ENCODE data around the gene SLCO3A1.
A peak's percentile ranks its signal among the peaks of the same experiment; 100 is the strongest.

SLCO3A1 gene

DNA sequence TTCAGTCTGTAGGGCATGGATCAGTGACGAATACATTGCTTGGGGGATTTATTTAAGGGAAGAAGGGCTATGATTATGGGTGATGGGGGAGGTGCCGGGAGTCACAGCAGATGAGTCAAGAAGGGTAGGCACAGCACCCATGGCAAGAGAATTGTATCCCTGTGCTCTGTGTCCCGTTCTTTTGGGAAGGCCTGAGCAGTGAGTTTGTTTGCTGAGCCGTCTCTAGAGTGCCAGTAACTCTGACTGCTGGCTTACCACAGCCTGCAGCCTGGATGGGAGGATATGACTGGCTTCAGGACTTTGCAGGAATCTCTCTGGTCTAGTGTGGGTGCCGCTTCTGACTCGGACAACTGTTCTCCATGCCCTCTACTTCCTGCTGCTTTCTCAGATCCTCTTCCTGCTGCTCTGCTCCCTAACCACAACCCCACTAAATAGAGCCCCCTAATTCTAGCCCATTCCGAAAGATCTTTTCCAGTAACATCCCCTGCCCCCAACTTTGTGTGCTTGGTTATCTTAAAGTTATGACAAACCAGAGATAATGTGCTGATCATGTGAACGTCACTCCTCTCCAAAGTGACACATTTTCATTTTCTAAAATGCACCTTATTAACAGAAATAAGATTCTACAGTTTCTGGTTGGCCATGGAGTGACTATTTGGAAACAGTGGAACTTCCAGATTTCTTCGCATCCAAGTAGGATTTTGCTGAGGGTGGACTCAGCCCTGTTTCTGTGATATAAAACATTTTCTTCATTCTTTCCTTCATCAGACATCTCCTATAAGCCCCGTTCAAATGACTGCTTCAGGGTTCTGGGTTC is 239.0 kb downstream of the SLCO3A1 start:
- Mint-ChIP-seq H3K36me3 (ENCODE audit: low read depth) (no peaks in the 10 kb centered on the region), H3K4me1 (ENCODE audit: low read depth) (peaks cover 36% of the 10 kb centered on the region), H3K27ac (no peak overlapping the region), H3K27me3 (no peaks in the 10 kb centered on the region), H3K4me3 (no peak overlapping the region), H3K9me3 (no peaks in the 10 kb centered on the region)
- DNase-seq: no peak

GRCh38 chr15:92095693-92096092 is 242.2 kb downstream of the SLCO3A1 start:
- no peaks in the 10 kb centered on the region for H3K9me3 Mint-ChIP-seq
- H3K36me3 Mint-ChIP-seq (ENCODE audit: low read depth): no peaks in the 10 kb centered on the region
- H3K27me3 Mint-ChIP-seq: no peaks in the 10 kb centered on the region
- peak overlapping the region; percentile 45 for H3K27ac Mint-ChIP-seq
- peaks cover 42% of the 10 kb centered on the region for H3K4me1 Mint-ChIP-seq (ENCODE audit: low read depth)
- no peak for DNase-seq
- no peak overlapping the region for H3K4me3 Mint-ChIP-seq

GRCh38 chr15:92097474-92098178 is 244.1 kb downstream of the SLCO3A1 start:
- Mint-ChIP-seq H3K36me3 (ENCODE audit: low read depth) (no peaks in the 10 kb centered on the region), H3K4me1 (ENCODE audit: low read depth) (peaks cover 50% of the 10 kb centered on the region), H3K9me3 (no peaks in the 10 kb centered on the region), H3K27ac (no peak overlapping the region), H3K27me3 (no peaks in the 10 kb centered on the region), H3K4me3 (no peak overlapping the region)
- DNase-seq: peak; percentile 57

DNA sequence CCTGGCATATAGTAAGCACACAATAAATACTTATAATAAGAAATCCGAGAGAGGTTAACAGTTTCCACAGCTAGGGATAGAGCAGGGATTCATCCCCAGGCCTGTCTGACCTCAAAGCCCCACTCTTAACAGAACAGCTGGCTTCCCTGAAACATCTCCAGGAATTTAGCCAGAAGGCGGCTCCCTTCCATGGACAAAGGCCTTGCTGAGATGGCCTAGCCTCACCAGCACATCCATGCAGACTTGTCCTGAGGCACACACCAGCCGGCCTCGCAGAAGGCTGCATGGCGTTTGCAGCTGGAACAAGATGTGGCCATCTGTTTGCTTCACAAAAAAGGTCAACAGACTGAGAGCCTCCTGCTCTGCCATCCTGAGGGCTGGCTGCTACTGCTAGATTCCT is 245.4 kb downstream of the SLCO3A1 start:
- Mint-ChIP-seq H3K9me3 (no peaks in the 10 kb centered on the region), H3K4me1 (ENCODE audit: low read depth) (peaks cover 47% of the 10 kb centered on the region), H3K27me3 (no peaks in the 10 kb centered on the region), H3K36me3 (ENCODE audit: low read depth) (no peaks in the 10 kb centered on the region), H3K4me3 (no peak overlapping the region), H3K27ac (no peak overlapping the region)
- DNase-seq: no peak

DNA sequence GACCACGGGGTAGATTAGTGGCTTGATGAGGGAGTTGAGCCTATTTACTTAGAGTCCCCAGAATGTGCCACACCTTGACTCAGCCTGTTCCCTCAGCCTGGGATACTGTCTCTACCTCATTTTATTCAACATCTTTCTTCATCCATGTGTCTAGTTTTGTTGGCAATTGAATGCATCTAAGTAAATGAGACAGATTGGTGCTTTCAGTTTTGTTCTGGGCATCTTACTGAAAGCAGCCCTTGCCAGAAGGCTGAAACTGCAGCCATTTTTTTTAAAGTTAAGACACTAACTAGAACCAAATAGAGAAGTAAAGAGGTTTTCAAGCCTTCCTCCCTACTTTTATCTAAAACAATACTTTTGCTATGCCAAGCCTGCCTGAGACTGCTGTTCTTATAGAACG is 246.8 kb downstream of the SLCO3A1 start:
- DNase-seq: no peak
- Mint-ChIP-seq H3K4me1 (ENCODE audit: low read depth) (peaks cover 40% of the 10 kb centered on the region), H3K36me3 (ENCODE audit: low read depth) (peaks cover 2% of the 10 kb centered on the region), H3K4me3 (no peak overlapping the region), H3K27me3 (no peaks in the 10 kb centered on the region), H3K27ac (no peak overlapping the region), H3K9me3 (no peaks in the 10 kb centered on the region)

DNA sequence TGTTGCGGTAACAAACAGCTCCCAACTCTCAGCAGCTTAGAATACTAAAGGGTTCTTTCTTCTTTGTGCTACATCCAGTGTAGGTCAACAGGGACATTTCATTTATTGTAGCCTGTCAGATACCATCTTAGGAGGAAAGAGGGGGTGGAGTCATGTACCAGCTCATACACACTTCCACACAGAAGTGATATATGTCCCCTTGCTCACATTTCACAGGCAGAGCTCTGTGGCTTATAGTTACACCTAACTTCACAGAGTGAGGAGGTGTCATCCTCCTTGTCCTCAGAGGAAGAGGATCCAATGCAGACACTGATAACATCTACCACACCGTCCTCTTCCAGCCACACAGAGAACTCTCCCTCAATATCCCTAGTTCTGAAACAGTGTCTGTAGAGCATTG is 247.2 kb downstream of the SLCO3A1 start:
- H3K9me3 Mint-ChIP-seq: no peaks in the 10 kb centered on the region
- no peaks in the 10 kb centered on the region for H3K27me3 Mint-ChIP-seq
- no peak for DNase-seq
- no peak overlapping the region for H3K4me3 Mint-ChIP-seq
- H3K4me1 Mint-ChIP-seq (ENCODE audit: low read depth): peaks cover 35% of the 10 kb centered on the region
- no peak overlapping the region for H3K27ac Mint-ChIP-seq
- peaks cover 7% of the 10 kb centered on the region for H3K36me3 Mint-ChIP-seq (ENCODE audit: low read depth)

- Mint-ChIP-seq H3K27ac (peak overlapping the region; percentile 40), H3K9me3 (no peaks in the 10 kb centered on the region), H3K27me3 (no peaks in the 10 kb centered on the region), H3K4me3 (no peak overlapping the region), H3K4me1 (ENCODE audit: low read depth) (peaks cover 25% of the 10 kb centered on the region), H3K36me3 (ENCODE audit: low read depth) (peaks cover 9% of the 10 kb centered on the region)
- no peak for DNase-seq
Observed at GRCh38 chr15:92101708-92102394, 248.3 kb downstream of the SLCO3A1 start.

- Mint-ChIP-seq H3K27ac (no peak overlapping the region), H3K4me3 (no peak overlapping the region), H3K4me1 (ENCODE audit: low read depth) (peaks cover 20% of the 10 kb centered on the region), H3K9me3 (no peaks in the 10 kb centered on the region), H3K27me3 (no peaks in the 10 kb centered on the region), H3K36me3 (ENCODE audit: low read depth) (peaks cover 9% of the 10 kb centered on the region)
- no peak for DNase-seq
Observed at GRCh38 chr15:92102395-92102755, 248.9 kb downstream of the SLCO3A1 start.

DNA sequence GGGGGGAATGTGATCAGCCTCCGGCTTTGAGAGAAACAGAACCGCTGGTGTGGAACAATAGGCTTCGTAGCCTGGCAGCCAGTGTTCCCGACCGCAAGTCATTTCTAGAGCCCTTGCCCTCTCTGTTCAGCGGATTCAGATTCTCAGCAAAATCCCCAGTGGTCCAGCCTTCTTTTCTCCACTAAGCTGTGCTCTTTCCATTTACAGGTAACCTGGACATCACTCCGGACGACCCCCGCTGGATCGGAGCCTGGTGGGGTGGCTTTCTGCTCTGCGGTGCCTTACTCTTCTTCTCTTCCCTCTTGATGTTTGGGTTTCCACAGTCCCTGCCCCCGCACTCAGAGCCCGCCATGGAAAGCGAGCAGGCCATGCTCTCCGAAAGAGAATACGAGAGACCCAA is 250.6 kb downstream of the SLCO3A1 start:
- Mint-ChIP-seq H3K4me1 (ENCODE audit: low read depth) (peaks cover 28% of the 10 kb centered on the region), H3K36me3 (ENCODE audit: low read depth) (peaks cover 9% of the 10 kb centered on the region), H3K27me3 (no peaks in the 10 kb centered on the region), H3K27ac (no peak overlapping the region), H3K9me3 (no peaks in the 10 kb centered on the region), H3K4me3 (no peak overlapping the region)
- no peak for DNase-seq

GRCh38 chr15:92105611-92106010 is 252.1 kb downstream of the SLCO3A1 start:
- Mint-ChIP-seq H3K27me3 (no peaks in the 10 kb centered on the region), H3K4me3 (no peak overlapping the region), H3K27ac (no peak overlapping the region), H3K9me3 (no peaks in the 10 kb centered on the region), H3K36me3 (ENCODE audit: low read depth) (peaks cover 9% of the 10 kb centered on the region), H3K4me1 (ENCODE audit: low read depth) (peaks cover 32% of the 10 kb centered on the region)
- DNase-seq: no peak

- Mint-ChIP-seq H3K9me3 (no peaks in the 10 kb centered on the region), H3K4me3 (no peak overlapping the region), H3K27me3 (no peaks in the 10 kb centered on the region), H3K27ac (no peak overlapping the region), H3K36me3 (ENCODE audit: low read depth) (peaks cover 9% of the 10 kb centered on the region), H3K4me1 (ENCODE audit: low read depth) (peaks cover 19% of the 10 kb centered on the region)
- DNase-seq: no peak
Observed at GRCh38 chr15:92107510-92107909, 254.0 kb downstream of the SLCO3A1 start.

- Mint-ChIP-seq H3K27ac (no peak overlapping the region), H3K27me3 (no peaks in the 10 kb centered on the region), H3K36me3 (ENCODE audit: low read depth) (peaks cover 13% of the 10 kb centered on the region), H3K4me3 (no peak overlapping the region), H3K4me1 (ENCODE audit: low read depth) (peaks cover 19% of the 10 kb centered on the region), H3K9me3 (no peaks in the 10 kb centered on the region)
- no peak for DNase-seq
Observed at GRCh38 chr15:92109191-92109873, 255.8 kb downstream of the SLCO3A1 start.

- Mint-ChIP-seq H3K9me3 (no peaks in the 10 kb centered on the region), H3K27ac (no peak overlapping the region), H3K36me3 (ENCODE audit: low read depth) (peaks cover 4% of the 10 kb centered on the region), H3K4me1 (ENCODE audit: low read depth) (peaks cover 19% of the 10 kb centered on the region), H3K27me3 (no peaks in the 10 kb centered on the region), H3K4me3 (no peak overlapping the region)
- no peak for DNase-seq
Observed at GRCh38 chr15:92111291-92111690, 257.8 kb downstream of the SLCO3A1 start.

DNA sequence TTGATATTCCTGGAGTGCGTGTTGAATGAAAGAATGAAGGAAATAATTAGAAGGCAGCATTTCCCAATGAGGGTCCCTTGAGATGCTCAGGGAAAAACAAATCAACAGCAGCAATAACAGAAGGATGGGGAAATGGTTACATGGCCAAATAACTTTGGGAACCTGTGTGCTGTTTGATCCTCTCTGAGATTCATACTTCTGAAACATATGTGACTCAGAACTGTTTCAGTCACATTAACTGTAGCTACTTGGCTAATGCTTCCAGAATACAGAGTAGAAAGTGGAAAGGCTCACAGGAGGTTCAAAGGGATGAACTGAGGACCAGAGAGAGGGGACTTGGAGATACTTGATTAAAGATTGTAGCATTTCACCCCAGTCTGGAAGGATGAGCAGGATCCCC is 258.2 kb downstream of the SLCO3A1 start:
- Mint-ChIP-seq H3K27me3 (no peaks in the 10 kb centered on the region), H3K4me1 (ENCODE audit: low read depth) (peaks cover 19% of the 10 kb centered on the region), H3K27ac (no peak overlapping the region), H3K9me3 (no peaks in the 10 kb centered on the region), H3K4me3 (no peak overlapping the region), H3K36me3 (ENCODE audit: low read depth) (peaks cover 4% of the 10 kb centered on the region)
- no peak for DNase-seq
